ENCODE measurements around the gene DOHH.

The DOHH gene, protein sequence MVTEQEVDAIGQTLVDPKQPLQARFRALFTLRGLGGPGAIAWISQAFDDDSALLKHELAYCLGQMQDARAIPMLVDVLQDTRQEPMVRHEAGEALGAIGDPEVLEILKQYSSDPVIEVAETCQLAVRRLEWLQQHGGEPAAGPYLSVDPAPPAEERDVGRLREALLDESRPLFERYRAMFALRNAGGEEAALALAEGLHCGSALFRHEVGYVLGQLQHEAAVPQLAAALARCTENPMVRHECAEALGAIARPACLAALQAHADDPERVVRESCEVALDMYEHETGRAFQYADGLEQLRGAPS

GRCh38 chr19:3500429-3501101 lies at the start of gene DOHH:
Gene DOHH (minus strand): TSS chr19:3500674. CDS start chr19:3496814, 3,860 bp downstream.
- peak; percentile 92 to 96 for DNase-seq

- no peak for DNase-seq
Observed at GRCh38 chr19:3549816-3550215, 49.3 kb upstream of the DOHH start.

GRCh38 chr19:3548606-3549005 lies 48.1 kb upstream of the DOHH start:
- no peak for DNase-seq

- no peak for DNase-seq
Observed at GRCh38 chr19:3547767-3548282, 47.4 kb upstream of the DOHH start.

- DNase-seq = peak in 1 of 2 experiments; percentile 35
Observed at GRCh38 chr19:3547301-3547731, 46.8 kb upstream of the DOHH start.

DNA sequence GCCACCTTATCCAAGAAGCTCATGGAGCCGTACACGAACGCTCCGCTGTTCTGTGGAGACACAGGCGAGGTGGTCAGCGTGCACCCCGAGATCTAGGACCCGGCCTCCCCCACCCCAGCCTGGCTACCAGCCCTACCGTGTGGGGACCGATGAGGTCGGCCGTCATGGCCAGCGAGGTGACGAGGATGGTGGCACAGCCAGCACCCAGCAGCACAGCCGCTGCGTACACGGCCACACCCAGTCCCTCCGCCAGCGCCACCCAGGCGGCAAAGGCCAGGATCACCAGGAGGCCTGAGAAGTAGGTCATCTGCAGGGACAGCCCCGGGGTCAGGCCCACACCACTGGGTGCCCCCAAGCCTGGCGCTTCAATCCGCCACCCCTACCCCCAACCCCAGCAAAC lies 45.6 kb upstream of the DOHH start:
- no peak for DNase-seq

DNA sequence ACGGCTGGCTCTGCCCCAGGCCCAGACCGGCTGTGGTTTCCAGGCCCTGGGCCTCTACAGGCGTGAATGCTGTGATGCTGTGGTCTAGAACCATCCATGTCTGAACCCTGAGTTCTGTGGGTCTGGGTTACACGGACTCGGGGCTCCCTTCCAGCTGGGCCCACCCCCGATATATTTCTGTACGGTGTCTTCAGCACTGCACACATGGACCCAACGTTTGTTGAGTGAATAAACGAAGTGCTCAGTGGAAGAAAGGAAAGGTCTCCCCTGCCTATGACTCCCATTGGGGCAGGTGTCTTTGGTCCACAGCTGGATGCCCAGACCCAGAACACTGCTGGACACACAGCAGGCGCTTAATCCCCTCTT lies 45.2 kb upstream of the DOHH start:
- no peak for DNase-seq

GRCh38 chr19:3544742-3545668 lies 44.5 kb upstream of the DOHH start:
- DNase-seq = peak; percentile 54 to 78

GRCh38 chr19:3544058-3544376 lies 43.5 kb upstream of the DOHH start:
- no peak for DNase-seq

- DNase-seq = no peak
Observed at GRCh38 chr19:3543150-3544057, 42.9 kb upstream of the DOHH start.

GRCh38 chr19:3539756-3540118 lies 39.3 kb upstream of the DOHH start:
- DNase-seq = no peak

DNA sequence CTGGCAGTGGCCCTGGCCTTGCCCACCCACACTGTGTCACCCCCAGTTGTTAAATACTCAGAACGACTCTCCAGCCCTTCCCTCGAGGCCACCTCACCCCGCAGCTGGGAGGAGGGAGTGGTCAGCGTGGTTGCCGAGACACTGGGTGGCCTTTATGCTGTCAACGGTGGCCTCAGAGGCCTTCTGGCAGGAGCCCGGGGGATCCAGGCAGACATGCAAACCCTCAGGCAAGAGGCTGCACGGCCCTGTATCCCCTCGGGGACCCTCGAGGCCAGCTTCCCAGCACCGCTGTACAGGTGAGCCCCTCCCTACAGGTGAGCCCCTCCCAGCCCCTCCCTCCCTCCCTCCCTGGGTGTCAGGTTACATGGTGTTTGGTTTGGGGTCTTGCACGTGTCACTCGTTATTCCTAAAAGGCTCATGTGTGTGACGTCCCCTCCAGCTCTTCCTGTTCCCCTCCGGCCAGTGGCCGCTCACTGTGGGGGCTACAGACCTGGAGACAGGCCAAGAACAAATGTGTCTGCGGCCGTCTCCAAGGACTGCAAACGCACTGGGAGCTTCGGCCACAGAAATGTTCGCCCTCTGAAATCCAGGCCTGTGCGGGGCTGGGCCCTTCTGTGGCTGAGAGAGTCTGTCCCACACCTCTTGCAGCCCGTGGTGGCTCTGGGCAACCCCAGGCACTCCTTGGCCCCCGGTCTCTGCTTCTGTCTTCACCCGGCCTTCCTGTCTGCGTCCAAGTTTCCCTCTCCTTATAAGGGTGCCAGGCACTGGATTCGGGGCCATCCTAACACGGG lies 38.7 kb upstream of the DOHH start, which contains the start of gene TEKTIP1:
TSS of gene TEKTIP1 (plus strand) at position 210 of the 791 bp plus-strand sequence. CDS start at position 214, 4 bp downstream.
- DNase-seq = no peak

DNA sequence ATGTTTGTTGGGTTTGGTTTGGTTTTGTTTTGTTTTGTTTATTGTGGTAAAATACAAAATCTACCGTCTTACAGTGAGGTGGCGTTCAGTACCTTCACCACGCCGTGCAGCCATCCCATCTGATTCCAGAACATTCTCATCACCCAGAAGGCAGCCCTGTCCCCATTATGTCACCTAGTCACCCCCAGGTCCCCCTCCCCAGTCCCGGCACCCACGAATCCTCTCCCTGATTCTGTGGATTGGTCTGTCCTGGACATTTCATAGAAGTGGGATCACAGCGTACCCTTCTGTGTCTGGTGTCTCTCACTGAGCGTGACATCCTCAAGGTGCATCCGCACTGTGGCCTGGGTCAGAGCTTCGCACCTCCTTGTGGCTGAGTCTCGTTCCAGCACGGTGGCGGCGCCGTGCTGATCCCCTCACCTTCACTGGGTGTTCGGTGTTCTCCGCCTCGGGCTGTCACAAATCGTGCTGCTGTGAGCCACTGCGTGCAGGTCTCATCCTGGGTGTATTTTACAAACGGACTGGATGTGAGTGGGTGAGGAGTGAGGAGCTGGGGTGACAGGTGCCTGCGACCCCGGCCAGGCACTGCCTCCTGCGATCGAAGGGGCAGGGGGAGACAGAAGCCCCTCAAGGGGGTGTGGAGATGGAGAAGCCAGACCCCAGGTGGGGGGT lies 37.9 kb upstream of the DOHH start:
- no peak for DNase-seq

- DNase-seq = no peak
Observed at GRCh38 chr19:3537438-3538240, 37.2 kb upstream of the DOHH start.

DNA sequence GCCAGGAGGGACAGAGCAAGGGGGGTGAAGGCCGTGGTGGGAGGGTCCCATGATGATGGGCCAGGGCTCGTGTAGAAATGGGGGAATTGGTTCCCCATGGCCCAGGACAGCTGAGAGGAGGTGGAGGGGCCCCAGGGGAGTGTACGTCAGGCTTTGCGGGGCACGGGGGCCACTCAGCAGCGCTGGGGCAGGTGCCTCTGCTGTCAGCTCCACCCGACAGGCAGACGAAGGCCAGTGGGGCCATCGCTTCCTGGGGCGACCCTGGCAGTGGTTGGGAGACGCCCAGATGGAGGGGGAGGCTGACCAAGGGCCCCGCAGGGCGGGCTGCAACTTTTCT lies 36.6 kb upstream of the DOHH start:
- no peak for DNase-seq

DNA sequence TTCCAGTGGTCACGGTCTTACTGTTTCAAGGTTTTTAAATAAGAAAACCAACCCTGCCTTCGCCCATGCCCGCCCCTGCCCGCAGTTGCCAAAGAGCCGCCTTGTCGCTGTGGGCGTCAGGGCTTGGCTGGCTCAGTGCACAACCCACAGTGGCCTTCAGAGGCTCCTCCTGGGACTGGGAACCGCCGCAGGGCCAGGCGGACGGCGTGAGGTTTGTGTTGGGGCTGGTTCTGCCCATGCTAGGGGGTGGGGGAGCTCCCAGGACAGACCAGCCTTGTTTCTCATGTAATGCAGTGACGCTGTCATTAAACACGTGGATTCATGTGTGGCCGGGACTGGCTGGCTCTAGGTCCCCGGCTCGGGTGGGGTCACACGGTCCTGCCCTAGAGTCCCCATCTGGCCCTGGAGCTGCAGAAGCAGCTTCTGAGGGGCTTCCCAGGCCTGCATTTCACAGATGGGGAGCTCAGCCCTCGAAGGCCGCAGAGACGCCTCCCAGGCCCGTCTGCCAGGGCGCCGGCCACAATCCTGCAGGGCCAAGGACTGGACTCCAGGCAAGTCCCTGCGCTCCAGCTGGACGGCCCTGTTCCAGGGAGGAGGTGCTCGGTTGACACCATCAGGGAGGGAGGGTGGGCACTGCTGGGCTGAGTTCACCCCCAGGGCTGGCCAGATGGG lies 36.1 kb upstream of the DOHH start:
- no peak for DNase-seq

- DNase-seq = no peak
Observed at GRCh38 chr19:3535981-3536380, 35.5 kb upstream of the DOHH start.

GRCh38 chr19:3535563-3535965 lies 35.1 kb upstream of the DOHH start:
- DNase-seq = no peak

DNA sequence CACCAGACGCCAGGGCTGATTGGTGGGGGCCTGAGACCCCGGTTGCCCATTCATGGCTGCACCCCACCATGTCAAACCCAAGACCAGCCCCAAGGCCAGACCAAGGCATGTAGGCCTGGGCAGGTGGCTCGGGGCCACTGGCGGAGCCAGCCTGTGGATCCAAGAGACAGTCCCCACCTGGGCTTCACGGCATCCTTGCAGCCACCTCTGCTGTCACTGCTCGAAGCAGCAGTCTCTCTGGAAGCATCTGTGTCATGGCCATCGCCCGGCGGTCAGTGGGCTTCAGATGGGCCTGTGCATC lies 34.7 kb upstream of the DOHH start:
- no peak for DNase-seq

Data from stimulated activated CD4-positive, alpha-beta T cell treated with anti-CD3 and anti-CD28 coated beads, Interleukin-4, amount 100 ng/mL, for 4 hours (primary cell).